GM18520 (cell line): ENCODE results near the gene DHTKD1.
"Not testable (repeated sequence)": the region's sequence is repeated elsewhere in the genome, so short reads cannot be mapped to it uniquely, and the experiment has no call there.

Source experiments
- ATAC-seq: cut with Tn5 transposase; IDR thresholded peaks from one replicate; pipeline ENCODE4 v1.9.1; 2021; ENCODE audit not compliant: unreplicated experiment

Gene DHTKD1

DNA sequence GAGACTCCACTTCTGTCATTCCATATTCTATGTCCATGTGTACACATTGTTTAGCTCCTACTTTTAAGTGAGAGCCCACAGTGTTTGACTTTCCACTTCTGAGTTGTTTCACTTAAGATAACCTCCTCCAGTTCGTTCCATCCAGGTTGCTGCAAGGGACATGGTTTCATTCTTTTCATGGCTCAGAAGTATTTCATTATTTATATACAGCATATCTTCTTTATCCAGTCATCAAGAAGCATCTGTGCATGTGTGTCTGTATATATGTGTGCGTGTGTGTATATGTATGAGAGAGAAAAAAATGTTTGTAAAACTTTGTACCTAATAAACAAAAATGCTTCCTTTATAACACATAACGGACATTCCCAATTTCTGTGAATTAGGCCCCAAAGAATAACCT lies 66.9 kb downstream of the DHTKD1 start:
- ATAC-seq = no peak

DNA sequence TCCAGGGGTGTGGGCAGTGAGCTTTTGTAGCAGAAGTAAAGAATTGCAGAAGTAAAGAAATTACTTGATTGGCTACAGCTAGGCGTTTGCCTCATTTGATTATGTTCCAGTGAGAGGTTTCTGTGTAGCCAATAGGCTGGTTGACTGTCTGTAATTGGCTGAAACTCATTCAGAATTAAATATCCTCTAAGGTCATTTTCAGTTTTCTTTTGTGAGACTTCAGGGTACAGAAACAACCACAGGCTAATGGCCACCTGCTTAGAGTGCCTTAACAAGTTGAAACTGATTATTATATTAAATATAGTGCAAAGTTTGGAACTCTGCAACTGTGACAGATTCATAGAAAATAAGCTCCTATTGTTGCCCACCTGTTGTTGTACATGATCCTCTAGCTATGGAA lies 71.3 kb downstream of the DHTKD1 start:
- no peak for ATAC-seq

DNA sequence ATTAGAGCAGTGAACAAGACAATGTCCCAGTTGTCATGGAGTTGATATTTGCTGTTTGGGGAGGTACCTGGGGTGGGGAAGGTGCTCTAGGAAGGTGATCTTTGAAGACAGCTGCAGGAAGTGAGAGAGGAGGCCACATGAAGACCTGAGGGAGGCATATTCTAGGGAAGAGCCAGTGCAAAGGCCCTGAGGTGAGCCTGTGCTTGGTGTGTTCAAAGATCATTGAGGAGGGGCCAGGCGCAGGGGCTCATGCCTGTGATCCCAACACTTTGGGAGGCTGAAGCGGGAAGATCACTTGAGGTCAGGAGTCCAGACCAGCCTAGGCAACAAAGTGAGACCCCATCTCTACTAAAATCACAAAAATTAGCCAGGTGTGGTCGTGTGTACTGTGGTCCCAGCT lies 75.8 kb downstream of the DHTKD1 start:
- no peak for ATAC-seq

DNA sequence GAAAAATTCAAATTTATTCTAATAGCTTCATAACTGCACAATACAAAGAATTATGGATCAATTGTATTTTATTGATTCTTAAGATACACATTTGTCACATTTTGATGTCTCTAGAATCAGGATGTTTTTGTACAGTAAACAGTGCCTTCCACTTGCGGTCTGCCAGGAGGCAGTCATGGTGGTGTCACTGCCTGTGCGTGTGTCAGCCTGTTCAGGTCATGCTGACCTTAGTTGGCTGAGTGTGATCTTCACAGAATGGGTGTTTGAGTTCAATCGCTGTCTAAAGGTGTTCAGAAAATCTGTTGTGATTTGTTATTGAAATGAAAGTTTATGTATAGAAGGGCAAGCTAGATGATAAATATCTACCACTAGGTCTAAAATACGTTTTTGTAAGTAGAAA lies 81.4 kb downstream of the DHTKD1 start:
- ATAC-seq = no peak

DNA sequence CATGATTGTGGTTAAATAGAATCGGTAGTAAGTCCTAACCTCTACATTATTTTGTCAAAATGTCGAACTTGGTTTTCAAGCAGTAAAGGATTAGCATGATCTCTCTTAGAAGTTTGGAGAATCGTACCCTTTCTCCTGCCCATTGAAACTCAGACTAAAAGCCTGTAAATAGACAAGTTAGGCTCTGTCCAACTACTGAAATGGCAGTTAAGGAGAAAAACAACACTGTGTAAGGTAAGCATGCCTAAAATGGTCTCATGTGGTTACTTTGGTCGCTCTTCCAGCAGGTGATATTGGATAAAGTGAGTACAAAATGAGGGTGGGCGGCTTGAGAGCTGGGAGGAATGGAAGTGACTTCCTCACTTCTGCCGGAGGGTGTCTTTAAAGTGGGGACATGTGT lies 85.8 kb downstream of the DHTKD1 start:
- no peak for ATAC-seq

GRCh38 chr10:12156367-12157123 lies 87.8 kb downstream of the DHTKD1 start:
- ATAC-seq = no peak

GRCh38 chr10:12158111-12158510 lies 89.4 kb downstream of the DHTKD1 start:
- ATAC-seq = no peak

GRCh38 chr10:12160664-12161063 lies 91.9 kb downstream of the DHTKD1 start:
- ATAC-seq = no peak

DNA sequence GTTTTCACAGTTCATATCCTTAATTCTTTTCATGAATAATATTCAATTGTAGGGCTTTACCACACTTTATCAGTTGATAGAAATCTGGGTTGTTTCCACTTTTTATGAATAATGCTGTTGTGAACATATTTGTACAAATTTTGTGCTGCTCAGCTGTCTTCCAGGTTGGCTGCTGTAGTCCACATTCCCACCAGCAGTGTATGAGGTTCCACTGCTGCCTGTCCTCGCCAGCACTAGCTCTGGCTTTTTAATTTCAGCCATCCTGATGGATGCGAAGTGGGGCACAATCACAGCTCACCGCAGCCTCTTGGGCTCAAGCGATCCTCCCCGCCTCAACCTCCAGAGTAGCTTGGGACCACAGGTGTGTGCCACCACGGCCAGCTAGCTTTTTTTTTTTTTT lies 94.2 kb downstream of the DHTKD1 start:
- ATAC-seq = no peak

- ATAC-seq = no peak
These were observed 95.3 kb downstream of the DHTKD1 start for GRCh38 chr10:12164085-12164484.

DNA sequence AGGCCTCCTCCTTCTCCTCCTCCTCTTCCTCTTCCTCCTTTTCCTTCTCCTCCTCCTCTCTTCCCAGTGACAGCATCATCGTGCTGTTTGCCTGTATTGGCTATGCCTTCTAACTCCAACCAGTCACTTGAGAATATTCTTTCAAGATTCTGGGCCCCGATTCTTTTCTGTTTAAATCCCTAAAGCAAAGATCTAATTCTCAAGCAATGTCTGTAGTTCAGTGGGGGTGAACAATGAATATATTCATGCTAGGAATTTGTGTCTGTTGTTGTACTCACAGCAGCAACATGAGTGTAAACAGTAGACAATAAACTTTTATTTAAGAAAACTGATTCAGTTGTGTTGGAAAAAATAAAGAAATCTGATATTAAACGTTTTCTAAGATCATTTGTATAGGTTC lies 96.3 kb downstream of the DHTKD1 start:
- no peak for ATAC-seq

DNA sequence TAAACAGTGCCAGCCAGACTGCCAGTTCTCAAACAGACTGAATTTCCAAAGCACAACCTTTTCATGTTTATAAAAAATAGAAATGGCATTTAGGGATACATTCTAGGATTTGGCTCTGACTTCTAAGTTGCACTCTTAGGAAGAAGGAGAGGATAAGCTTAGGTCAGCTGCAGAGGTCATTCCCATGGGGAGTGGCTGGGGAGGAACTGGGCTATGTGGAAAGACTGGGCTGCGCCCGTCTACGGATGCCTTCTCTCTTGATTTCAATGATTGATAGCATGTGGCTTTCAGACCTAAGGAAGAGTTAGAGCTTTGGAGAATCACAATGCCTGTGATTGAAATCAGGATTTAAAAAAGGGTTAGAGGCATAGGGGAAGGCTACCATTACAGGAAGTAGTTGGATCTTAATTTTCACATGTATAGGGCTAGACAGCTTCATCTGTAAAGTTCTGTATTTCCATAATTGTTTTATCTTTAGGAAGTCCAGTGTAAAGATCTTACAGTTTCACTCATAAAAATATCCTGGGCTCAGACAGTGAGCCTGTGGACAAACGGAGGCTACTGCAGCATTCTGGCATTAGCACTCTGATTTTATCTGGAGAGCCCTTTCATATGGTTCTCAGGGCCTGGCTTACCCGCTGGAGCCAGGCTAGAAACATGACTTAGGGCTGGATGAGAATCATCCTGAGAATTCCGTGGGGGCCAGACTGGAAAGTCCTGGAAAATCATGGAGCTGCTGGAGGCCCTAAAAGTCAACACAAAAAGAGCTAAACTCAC lies 97.4 kb downstream of the DHTKD1 start:
- ATAC-seq = no peak

DNA sequence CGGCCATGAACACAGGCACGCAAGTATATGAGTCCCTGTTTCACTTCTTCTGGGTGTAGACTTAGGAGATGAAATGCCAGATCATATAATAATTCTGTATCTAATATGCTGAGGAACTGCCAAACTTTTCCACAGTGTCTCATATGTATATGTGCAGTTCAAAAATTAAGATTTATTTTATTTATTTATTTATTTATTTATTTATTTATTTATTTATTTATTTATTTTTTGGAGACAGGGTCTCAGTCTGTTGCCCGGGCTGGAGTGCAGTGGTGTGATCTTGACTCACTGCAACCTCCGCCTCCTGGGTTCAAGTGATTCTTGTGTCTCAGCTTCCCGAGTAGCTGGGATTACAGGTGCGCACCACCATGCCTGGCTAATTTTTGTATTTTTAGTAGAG lies 102.8 kb downstream of the DHTKD1 start:
- ATAC-seq = not testable (repeated sequence)
